Small intestine (tissue), 7 donors: ENCODE data around the gene PUS7L. TPM values are rescaled to one million over a fixed set of nuclear protein-coding genes. Genes with fewer than 3 reads are reported as not detected.
A peak's percentile ranks its signal among the peaks of the same experiment; 100 is the strongest.

Experiments
- DNase-seq, 2 donors: peaks; one replicate each; pipeline versions ENCODE4 v3.0.0 to v3.0.0-alpha.2; 2013
- FAIRE-seq: peaks from 2 replicates; lab custom pipeline; 2012; peaks lifted over from hg19 to GRCh38; lab: Jason Lieb, UNC
- H3K27ac ChIP-seq, 3 donors: one replicate each; pipeline ENCODE4 v1.5.1; 2013; ENCODE audit warnings: low read length in 2 of 3, mild to moderate bottlenecking in 2 of 3, control low read depth in 1 of 3, inconsistent platforms in 1 of 3, low read depth in 1 of 3, moderate library complexity in 1 of 3
- H3K27me3 ChIP-seq, 3 donors: one replicate each; pipeline ENCODE4 v1.6.1; 2013; ENCODE audit warnings: low read length in 3 of 3, inconsistent platforms in 1 of 3; ENCODE audit not compliant: control insufficient read depth in 3 of 3, insufficient read depth in 3 of 3
- H3K36me3 ChIP-seq, 3 donors: one replicate each; pipeline ENCODE4 v1.6.1; 2013; ENCODE audit warnings: low read length in 3 of 3, inconsistent platforms in 1 of 3, low read depth in 1 of 3, mild to moderate bottlenecking in 1 of 3, moderate library complexity in 1 of 3; ENCODE audit not compliant: control insufficient read depth in 3 of 3, insufficient read depth in 2 of 3
- H3K4me1 ChIP-seq, 3 donors: one replicate each; pipeline ENCODE4 v1.6.1; 2013; ENCODE audit warnings: low read length in 2 of 3, inconsistent platforms in 1 of 3, low read depth in 1 of 3, mild to moderate bottlenecking in 1 of 3, moderate library complexity in 1 of 3; ENCODE audit not compliant: control insufficient read depth in 3 of 3, insufficient read depth in 2 of 3
- H3K4me3 ChIP-seq, 3 donors: one replicate each; pipeline ENCODE4 v1.5.1; 2013; ENCODE audit warnings: low read length in 3 of 3, control low read depth in 1 of 3, inconsistent platforms in 1 of 3, low read depth in 1 of 3, mild to moderate bottlenecking in 1 of 3, moderate library complexity in 1 of 3
- H3K9me3 ChIP-seq, 2 donors: one replicate each; pipeline ENCODE4 v1.6.1; 2013; ENCODE audit warnings: low read depth in 1 of 2, low read length in 1 of 2; ENCODE audit not compliant: control insufficient read depth in 2 of 2, insufficient read depth in 1 of 2
- whole genome bisulfite sequencing, 3 donors: extraction: QIAGEN DNeasy Blood & Tissue Kit; methylation state at CpG; one replicate each; pipeline ENCODE4 v1.1.7; 2013; 5-methylcytosine and 5-hydroxymethylcytosine counted together
- polyA plus RNA-seq, 4 donors: library from polyadenylated mRNA; stranded (reverse) in 3 of 4; unstranded in 1 of 4; fragments of 200-250 nt in 3 of 4; fragments of 120-200 nt in 1 of 4; gene quantifications; one replicate each; pipeline versions ENCODE4 v1.2.1 to v1.2.3, GENCODE V29; 2013
- donor health status: healthy with polysubstance abuse.
- donor health status: control.
- donor health status: control.
- donor health status: Bipolar disorder and iron deficiency.
- donor health status: healthy.

PUS7L gene
- polyA plus RNA-seq, 4 donors = 1.6 to 8.9 (median 2.8) TPM

DNA sequence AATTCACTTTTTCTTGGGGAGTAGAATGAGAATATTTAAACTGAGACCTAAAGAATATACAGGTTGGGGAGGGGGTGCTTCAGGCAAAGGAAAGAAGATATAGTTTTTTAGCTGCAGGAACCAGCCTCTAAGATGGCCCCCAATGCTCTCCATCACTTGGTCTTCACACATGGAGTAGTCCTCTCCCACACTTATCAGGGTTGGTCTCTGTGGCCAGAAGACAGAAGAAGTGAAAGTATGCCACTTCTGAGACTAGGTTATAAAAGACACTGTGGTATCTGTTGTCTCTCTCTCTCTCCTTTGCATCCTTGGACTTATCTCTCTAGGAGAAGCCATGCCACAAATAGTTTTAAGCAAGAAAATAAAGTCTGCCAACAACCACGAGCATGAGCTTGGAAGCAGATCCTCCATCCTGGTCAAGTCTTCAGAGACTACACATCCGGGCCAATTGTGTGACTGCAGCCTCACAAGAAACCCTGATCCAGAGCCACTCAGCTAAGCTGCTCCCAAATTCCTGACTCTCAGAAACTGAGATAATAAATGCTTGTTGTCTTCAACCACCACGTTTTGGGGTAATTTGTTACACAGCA, 18.0 kb downstream of the PUS7L start:
- Histone ChIP-seq H3K9me3 (no peaks in the 10 kb centered on the region), H3K4me3 (no peak overlapping the region), H3K27me3 (no peaks in the 10 kb centered on the region), H3K36me3 (peaks cover 3 to 11% (median 7%) of the 10 kb centered on the region in 3 donors), H3K4me1 (no peaks in the 10 kb centered on the region), H3K27ac (no peak overlapping the region)
- no peak for FAIRE-seq
- WGBS, 3 donors = 72 to 87% (median 80%) methylated on average over 3 of the region's 3 CpGs
- DNase-seq = no peak

DNA sequence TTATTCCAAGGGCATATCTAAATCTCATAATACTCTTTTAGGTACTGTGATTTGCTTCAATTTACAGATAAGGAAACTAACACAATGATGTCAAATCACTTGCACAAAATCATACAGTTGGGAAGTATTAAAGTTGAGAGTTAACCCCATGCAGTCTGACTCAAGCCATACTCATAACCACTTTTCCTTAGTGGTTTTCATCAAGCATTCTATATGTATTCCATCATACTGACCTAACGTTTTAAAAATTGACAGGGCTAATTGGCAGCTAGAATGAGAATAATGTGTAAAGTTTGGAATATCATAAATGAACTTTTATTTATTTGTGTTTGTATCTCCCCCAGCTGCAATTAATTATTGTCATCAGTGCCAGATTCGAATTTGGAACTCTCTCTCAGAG, 20.9 kb downstream of the PUS7L start:
- H3K36me3 ChIP-seq = peaks cover 3 to 10% (median 5%) of the 10 kb centered on the region in 3 donors
- no peak overlapping the region for H3K27ac ChIP-seq
- no peak for FAIRE-seq
- H3K27me3 ChIP-seq = no peaks in the 10 kb centered on the region
- H3K4me3 ChIP-seq = no peak overlapping the region
- no peak for DNase-seq
- WGBS, 3 donors = 69 to 78% (median 72%) methylated on average over 2 of the region's 2 CpGs
- H3K4me1 ChIP-seq = no peaks in the 10 kb centered on the region
- H3K9me3 ChIP-seq = no peaks in the 10 kb centered on the region

DNA sequence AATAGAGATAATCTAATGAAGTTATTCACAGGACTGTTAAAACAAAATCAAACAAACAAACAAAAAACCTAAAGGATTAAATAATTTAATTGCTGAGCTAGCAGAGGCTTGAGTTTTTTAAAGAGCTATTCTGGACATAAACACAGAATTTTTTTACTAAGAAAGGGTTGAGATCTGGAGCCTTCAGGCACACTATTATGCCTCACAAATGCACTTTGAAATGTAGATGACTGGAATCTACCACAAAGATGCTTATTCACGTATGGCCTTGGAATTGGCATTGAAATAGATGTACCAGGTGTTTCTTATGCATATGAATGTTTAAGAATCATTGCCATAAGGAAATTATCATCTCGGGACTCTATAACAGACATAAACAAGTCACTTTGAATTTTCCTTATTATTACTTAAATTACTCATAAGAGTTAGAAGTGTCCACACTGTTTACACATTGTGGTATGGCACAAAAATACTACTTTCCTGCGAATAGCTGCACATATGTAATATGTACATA, 21.6 kb downstream of the PUS7L start:
- H3K4me1 ChIP-seq = no peaks in the 10 kb centered on the region
- FAIRE-seq (no peak), DNase-seq (no peak)
- peaks cover 3 to 10% (median 5%) of the 10 kb centered on the region in 3 donors for H3K36me3 ChIP-seq
- 70 to 86% (median 86%) methylated on average over 3 of the region's 3 CpGs for WGBS, 3 donors
- no peaks in the 10 kb centered on the region for H3K27me3 ChIP-seq
- H3K9me3 ChIP-seq = no peaks in the 10 kb centered on the region
- no peak overlapping the region for H3K27ac ChIP-seq
- no peak overlapping the region for H3K4me3 ChIP-seq

DNA sequence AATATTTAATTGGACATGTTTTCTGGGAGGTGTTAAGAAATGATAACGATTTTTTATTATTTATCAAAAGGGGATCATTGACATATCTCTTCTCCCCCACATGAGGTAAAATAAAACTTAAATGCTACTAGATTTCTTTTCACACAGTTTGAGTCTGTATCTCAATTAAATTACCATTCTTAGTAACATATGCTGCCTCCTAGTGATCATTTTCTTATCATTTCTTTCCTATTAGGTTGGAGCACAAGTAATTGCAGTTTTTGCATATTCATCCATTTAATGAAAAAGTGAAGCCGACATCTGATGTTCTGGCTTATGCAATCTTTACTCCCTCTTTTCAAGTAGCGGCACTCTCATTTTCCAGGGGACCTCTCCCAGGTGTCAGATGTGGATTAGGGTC, 24.9 kb downstream of the PUS7L start:
- FAIRE-seq = no peak
- no peaks in the 10 kb centered on the region for H3K27me3 ChIP-seq

DNA sequence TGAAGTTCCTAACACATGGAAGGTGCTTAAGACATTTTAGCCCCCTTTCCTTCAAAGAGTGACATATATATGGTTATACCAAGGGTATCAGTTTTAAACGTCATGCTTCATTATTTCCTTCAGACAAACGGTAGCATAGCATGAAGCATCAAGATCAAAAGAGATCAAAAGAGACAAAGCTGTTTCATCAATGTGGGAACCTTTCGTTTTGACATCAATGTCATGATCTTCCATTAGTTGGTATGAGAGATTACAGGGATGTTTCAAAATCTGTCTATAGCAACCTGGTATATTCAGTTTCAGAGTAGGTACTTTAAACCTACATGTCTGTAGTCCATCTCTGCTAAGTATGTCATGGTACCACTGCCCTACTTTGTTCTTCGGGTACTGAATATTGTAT, 28.3 kb downstream of the PUS7L start:
- DNase-seq (no peak), FAIRE-seq (no peak)
- Histone ChIP-seq H3K27me3 (no peaks in the 10 kb centered on the region), H3K4me3 (no peak overlapping the region), H3K9me3 (no peaks in the 10 kb centered on the region), H3K27ac (no peak overlapping the region), H3K4me1 (no peaks in the 10 kb centered on the region), H3K36me3 (peaks cover 0 to 4% (median 3%) of the 10 kb centered on the region in 3 donors)
- 68 to 74% (median 73%) methylated on average over 4 of the region's 4 CpGs for WGBS, 3 donors

More for the DNA sequence above, 24.9 kb downstream of the PUS7L start:
- Histone ChIP-seq H3K36me3 (peaks cover 0 to 5% (median 5%) of the 10 kb centered on the region in 3 donors), H3K4me1 (no peaks in the 10 kb centered on the region), H3K4me3 (no peak overlapping the region), H3K27ac (no peak overlapping the region), H3K9me3 (no peaks in the 10 kb centered on the region)
- DNase-seq = no peak
- WGBS, 3 donors = 91 to 96% (median 96%) methylated on average over 3 of the region's 3 CpGs

DNA sequence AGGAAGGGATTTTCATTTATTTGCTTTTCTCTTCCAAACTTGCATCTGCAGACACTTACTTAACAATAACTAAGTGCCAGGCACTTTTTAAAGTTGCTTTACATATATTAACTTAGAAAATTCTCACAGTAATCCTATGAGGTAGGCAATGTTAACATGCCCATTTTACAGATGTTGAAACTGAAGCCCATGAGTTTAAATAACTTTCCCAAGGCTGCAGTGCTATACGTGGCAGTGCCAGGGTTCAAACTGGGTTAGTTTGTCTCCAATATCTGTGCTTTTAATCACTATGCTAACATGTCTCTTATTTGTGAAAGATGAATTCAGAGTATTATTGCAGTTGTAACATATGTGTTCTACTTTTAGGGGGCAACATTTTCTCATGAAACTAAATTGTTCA, 29.9 kb downstream of the PUS7L start:
- no peaks in the 10 kb centered on the region for H3K27me3 ChIP-seq
- FAIRE-seq (no peak), DNase-seq (no peak)
- H3K27ac ChIP-seq = no peak overlapping the region
- H3K4me3 ChIP-seq = no peak overlapping the region
- peaks cover 0 to 3% (median 3%) of the 10 kb centered on the region in 3 donors for H3K36me3 ChIP-seq
- no peaks in the 10 kb centered on the region for H3K9me3 ChIP-seq
- WGBS, 3 donors = 79 to 88% (median 79%) methylated on average over 1 of the region's 1 CpG
- H3K4me1 ChIP-seq = no peaks in the 10 kb centered on the region

DNA sequence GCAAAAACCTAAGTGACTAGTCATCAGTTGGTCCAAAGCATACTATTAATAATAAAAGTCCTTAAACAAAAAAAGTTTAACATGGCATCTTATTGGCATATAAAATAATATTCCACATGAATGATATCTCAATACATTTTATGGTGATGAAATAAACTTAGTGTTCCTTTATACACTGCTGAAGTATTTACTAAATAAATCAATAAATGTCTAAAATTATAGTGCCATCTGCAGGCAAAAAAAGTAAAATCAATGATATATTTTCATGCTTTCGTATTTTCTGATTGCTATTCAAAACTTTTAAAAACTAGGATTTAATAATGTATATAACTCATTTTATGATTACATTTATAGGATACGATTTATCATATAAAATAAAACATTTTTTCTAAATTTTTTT, 30.5 kb downstream of the PUS7L start:
- H3K36me3 ChIP-seq = peaks cover 0 to 3% (median 3%) of the 10 kb centered on the region in 3 donors
- H3K4me1 ChIP-seq = no peaks in the 10 kb centered on the region
- H3K4me3 ChIP-seq = no peak overlapping the region
- no peak overlapping the region for H3K27ac ChIP-seq
- FAIRE-seq (peak; percentile 44), DNase-seq (no peak)
- no peaks in the 10 kb centered on the region for H3K27me3 ChIP-seq
- H3K9me3 ChIP-seq = no peaks in the 10 kb centered on the region
- 66 to 71% (median 70%) methylated on average over 2 of the region's 2 CpGs for WGBS, 3 donors

DNA sequence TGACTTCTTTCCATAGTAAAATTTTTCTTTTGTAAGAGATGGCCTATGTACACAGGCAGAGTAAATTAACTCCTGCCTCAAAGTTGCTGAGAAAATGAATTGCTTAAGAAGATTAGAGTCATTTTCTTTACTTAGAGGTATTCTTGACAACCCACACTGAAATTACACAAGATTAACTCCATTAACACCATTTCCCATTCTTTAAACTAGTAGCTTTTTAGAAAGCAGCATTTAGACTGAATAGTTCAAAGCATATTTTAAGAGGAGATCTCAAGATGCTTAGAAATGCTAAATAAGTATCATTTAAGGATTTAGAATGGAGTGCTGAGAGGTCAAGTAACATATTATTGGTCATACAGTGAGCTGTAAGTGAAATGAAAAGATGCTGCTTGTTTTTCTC, 35.5 kb downstream of the PUS7L start:
- no peaks in the 10 kb centered on the region for H3K4me1 ChIP-seq
- FAIRE-seq (no peak), DNase-seq (no peak)
- no peaks in the 10 kb centered on the region for H3K9me3 ChIP-seq
- H3K4me3 ChIP-seq = no peak overlapping the region
- no peaks in the 10 kb centered on the region for H3K27me3 ChIP-seq
- H3K36me3 ChIP-seq = peaks cover 0 to 3% (median 0%) of the 10 kb centered on the region in 3 donors
- no peak overlapping the region for H3K27ac ChIP-seq

DNA sequence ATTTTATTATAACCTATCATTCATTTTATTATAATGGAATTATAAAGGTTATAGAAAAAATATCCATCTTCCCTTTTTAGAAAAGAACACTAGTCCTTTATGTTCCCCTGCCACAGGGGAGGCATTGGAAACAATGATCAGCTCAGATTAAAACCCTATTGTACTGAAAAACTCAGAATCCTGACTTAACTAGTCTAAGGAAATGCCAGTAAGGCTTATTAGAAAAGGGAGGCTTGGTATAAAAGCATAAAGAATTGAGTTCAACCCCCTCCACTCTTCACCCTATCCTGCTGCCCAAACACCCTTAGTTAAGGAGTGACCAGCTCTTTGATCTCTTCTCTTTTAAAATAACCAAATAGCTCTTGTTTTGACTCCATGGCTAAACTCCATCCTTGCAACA, 36.0 kb downstream of the PUS7L start:
- Histone ChIP-seq H3K27me3 (no peaks in the 10 kb centered on the region), H3K4me3 (no peak overlapping the region), H3K4me1 (no peaks in the 10 kb centered on the region), H3K27ac (no peak overlapping the region), H3K9me3 (no peaks in the 10 kb centered on the region), H3K36me3 (peaks cover 0 to 3% (median 0%) of the 10 kb centered on the region in 3 donors)
- FAIRE-seq = no peak
- no peak for DNase-seq
